ENCODE data around the gene C16orf74.

C16orf74 gene

DNA sequence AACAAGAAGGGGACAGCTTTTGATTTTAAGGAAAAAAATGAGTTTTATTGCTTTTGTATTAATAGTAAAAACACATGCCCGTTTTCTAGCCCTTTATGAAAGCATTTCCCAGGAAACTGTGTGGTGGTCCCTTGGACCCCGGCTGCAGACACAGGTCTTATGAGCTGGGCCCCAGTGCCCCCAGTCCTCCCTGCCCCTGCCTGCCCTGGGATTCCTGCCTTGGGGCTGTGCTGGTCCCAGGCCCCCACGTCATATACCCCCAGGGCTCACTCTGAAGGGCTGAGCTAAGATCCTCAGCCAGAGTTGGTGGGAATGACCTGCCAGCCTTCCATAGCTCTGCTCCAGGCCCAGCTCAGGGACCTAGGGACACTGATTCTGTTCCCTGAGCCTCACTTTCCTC, 92.9 kb downstream of the C16orf74 start:
- DNase-seq (ENCODE audit: low read depth in 2 of 2): no peak

Measured in activated CD8-positive, alpha-beta memory T cell treated with anti-CD3 and anti-CD28 coated beads for 4 hours (primary cell).